Measurements from ENCODE around the gene MAB21L4. TPM values are rescaled to one million over a fixed set of nuclear protein-coding genes. Genes with fewer than 3 reads are reported as not detected.

Gene MAB21L4
- polyA plus RNA-seq, 1 donor: 0.10 TPM

GRCh38 chr2:240925191-240925567 lies 29.2 kb upstream of the MAB21L4 start:
- DNase-seq: no peak

GRCh38 chr2:240922982-240923537 lies 27.1 kb upstream of the MAB21L4 start:
- DNase-seq: no peak

- no peak for DNase-seq
These were observed 26.5 kb upstream of the MAB21L4 start for GRCh38 chr2:240922245-240922981.

GRCh38 chr2:240921995-240922244 lies 26.0 kb upstream of the MAB21L4 start:
- no peak for DNase-seq

- no peak for DNase-seq
These were observed 25.5 kb upstream of the MAB21L4 start for GRCh38 chr2:240921311-240921994.

GRCh38 chr2:240920783-240921231 lies 24.9 kb upstream of the MAB21L4 start:
- DNase-seq: no peak

- DNase-seq: no peak
These were observed 24.1 kb upstream of the MAB21L4 start for GRCh38 chr2:240919786-240920782.

- DNase-seq: no peak
These were observed 23.3 kb upstream of the MAB21L4 start for GRCh38 chr2:240919161-240919781.

- DNase-seq: no peak
These were observed 22.5 kb upstream of the MAB21L4 start for GRCh38 chr2:240918258-240919091.

- DNase-seq: no peak
These were observed 21.8 kb upstream of the MAB21L4 start for GRCh38 chr2:240917684-240918257.

GRCh38 chr2:240917009-240917683 lies 21.2 kb upstream of the MAB21L4 start:
- DNase-seq: no peak

- peak; percentile 60 for DNase-seq
These were observed 20.6 kb upstream of the MAB21L4 start for GRCh38 chr2:240916571-240917008.

- no peak for DNase-seq
These were observed 19.8 kb upstream of the MAB21L4 start for GRCh38 chr2:240915526-240916341.

- DNase-seq: no peak
These were observed 18.9 kb upstream of the MAB21L4 start for GRCh38 chr2:240914645-240915525.

- DNase-seq: peak; percentile 67
These were observed 18.1 kb upstream of the MAB21L4 start for GRCh38 chr2:240913810-240914644.

- DNase-seq: no peak
These were observed 17.2 kb upstream of the MAB21L4 start for GRCh38 chr2:240912878-240913809.
